Trophoblast cell (in vitro differentiated cells and primary cell): Measurements from ENCODE around the gene ADIPOR2.
A peak's percentile ranks its signal among the peaks of the same experiment; 100 is the strongest.

Source experiments
- DNase-seq, 2 donors: peaks; one replicate each; pipeline ENCODE4 v3.0.0-alpha.2; 2016
- H2AFZ ChIP-seq: 2 replicates; pipeline ENCODE4 v1.6.1; 2013; ENCODE audit warnings: low read length, moderate library complexity, mild to moderate bottlenecking; ENCODE audit not compliant: insufficient read depth, poor library complexity
- H2AK5ac ChIP-seq: 2 replicates; pipeline ENCODE4 v1.6.1; 2013; ENCODE audit warnings: mild to moderate bottlenecking, low read length
- H2BK120ac ChIP-seq: 2 replicates; pipeline ENCODE4 v1.6.1; 2013; ENCODE audit warnings: low read length, mild to moderate bottlenecking, moderate library complexity; ENCODE audit not compliant: insufficient read depth, poor library complexity
- H2BK12ac ChIP-seq: 2 replicates; pipeline ENCODE4 v1.6.1; 2013; ENCODE audit warnings: mild to moderate bottlenecking, low read length, moderate library complexity
- H2BK5ac ChIP-seq: 2 replicates; pipeline ENCODE4 v1.6.1; 2013; ENCODE audit warnings: low read length, low read depth, moderate library complexity, mild to moderate bottlenecking; ENCODE audit not compliant: poor library complexity
- H3K14ac ChIP-seq: 2 replicates; pipeline ENCODE4 v1.6.1; 2013; ENCODE audit warnings: mild to moderate bottlenecking, low read length
- H3K18ac ChIP-seq: 2 replicates; pipeline ENCODE4 v1.6.1; 2013; ENCODE audit warnings: mild to moderate bottlenecking, low read length
- H3K23ac ChIP-seq: 2 replicates; pipeline ENCODE4 v1.6.1; 2013; ENCODE audit warnings: low read length
- H3K27ac ChIP-seq: 2 replicates; pipeline ENCODE4 v1.5.1; 2013; ENCODE audit warnings: low read depth, mild to moderate bottlenecking, inconsistent platforms, low read length, moderate library complexity
- H3K27me3 ChIP-seq: 2 replicates; pipeline ENCODE4 v1.6.1; 2013; ENCODE audit warnings: inconsistent platforms, mild to moderate bottlenecking, low read length, moderate library complexity; ENCODE audit not compliant: insufficient read depth
- H3K36me3 ChIP-seq, 2 experiments: 1 replicate in 1 of 2; 2 replicates in 1 of 2; pipeline ENCODE4 v1.6.1; 2013; ENCODE audit warnings: low read length in 2 of 2, mild to moderate bottlenecking in 2 of 2, moderate library complexity in 1 of 2; ENCODE audit not compliant: insufficient read depth in 2 of 2, control insufficient read depth in 1 of 2
- H3K4ac ChIP-seq: 2 replicates; pipeline ENCODE4 v1.6.1; 2013; ENCODE audit warnings: low read depth, mild to moderate bottlenecking, low read length, moderate library complexity
- H3K4me1 ChIP-seq, 2 experiments: 1 replicate in 1 of 2; 2 replicates in 1 of 2; pipeline ENCODE4 v1.6.1; 2013; ENCODE audit warnings: low read length in 2 of 2, mild to moderate bottlenecking in 2 of 2, moderate library complexity in 1 of 2; ENCODE audit not compliant: insufficient read depth in 2 of 2, control insufficient read depth in 1 of 2
- H3K4me2 ChIP-seq: 2 replicates; pipeline ENCODE4 v1.6.1; 2013; ENCODE audit warnings: inconsistent platforms, mild to moderate bottlenecking, low read length, moderate library complexity
- H3K4me3 ChIP-seq: 2 replicates; pipeline ENCODE4 v1.5.1; 2013; ENCODE audit warnings: mild to moderate bottlenecking, low read depth, low read length, inconsistent platforms
- H3K79me1 ChIP-seq: one replicate; pipeline ENCODE4 v1.6.1; 2013; ENCODE audit warnings: low read length
- H3K79me2 ChIP-seq: 2 replicates; pipeline ENCODE4 v1.6.1; 2013; ENCODE audit warnings: low read length, mild to moderate bottlenecking; ENCODE audit not compliant: control insufficient read depth, insufficient read depth, poor library complexity
- H3K9ac ChIP-seq: 2 replicates; pipeline ENCODE4 v1.6.1; 2013; ENCODE audit warnings: mild to moderate bottlenecking, low read length
- H3K9me3 ChIP-seq: 2 replicates; pipeline ENCODE4 v1.6.1; 2013; ENCODE audit warnings: low read depth, mild to moderate bottlenecking, control low read depth, inconsistent platforms, low read length; ENCODE audit not compliant: insufficient read depth
- H4K12ac ChIP-seq: 2 replicates; pipeline ENCODE4 v1.6.1; 2013; ENCODE audit warnings: low read depth, mild to moderate bottlenecking, low read length, moderate library complexity
- H4K8ac ChIP-seq: 2 replicates; pipeline ENCODE4 v1.6.1; 2013; ENCODE audit warnings: low read depth, mild to moderate bottlenecking, low read length, moderate library complexity
- H4K91ac ChIP-seq: one replicate; pipeline ENCODE4 v1.6.1; 2013; ENCODE audit warnings: low read depth, mild to moderate bottlenecking, low read length, moderate library complexity
- WGBS: extraction: QIAGEN DNeasy Blood & Tissue Kit; methylation state at CpG from one replicate; pipeline ENCODE4 v1.1.7; 2013; ENCODE audit warnings: missing lambda C conversion rate; ENCODE audit not compliant: insufficient read length, insufficient coverage; ENCODE audit errors: extremely low coverage; 5-methylcytosine and 5-hydroxymethylcytosine counted together

The ADIPOR2 gene

DNA sequence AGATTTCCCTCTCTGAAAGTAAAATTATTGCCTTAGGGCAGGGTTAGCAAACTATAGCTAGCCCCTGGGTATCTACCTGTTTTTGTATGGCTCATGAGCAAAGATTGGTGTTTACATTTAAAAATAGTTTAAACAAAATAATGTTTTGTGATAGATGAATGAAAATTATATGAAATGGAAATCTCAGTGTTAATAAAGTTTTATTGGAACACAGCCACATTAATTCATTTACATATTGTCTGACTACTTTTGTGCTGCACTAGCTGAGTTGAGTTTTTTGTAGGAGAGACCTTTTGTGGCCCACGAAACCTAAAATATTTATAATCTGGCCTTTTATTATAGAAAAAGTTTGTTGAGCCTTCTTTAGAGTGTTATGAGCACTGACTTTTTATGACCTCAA, 48.5 kb downstream of the ADIPOR2 start:
- Histone ChIP-seq H3K4me2 (no peak overlapping the region), H3K36me3 (no peaks in the 10 kb centered on the region), H3K18ac (no peak overlapping the region), H3K4me1 (peaks cover 5 to 8% of the 10 kb centered on the region in 2 experiments), H3K9ac (no peak overlapping the region), H3K23ac (no peak overlapping the region), H2BK5ac (no peak overlapping the region), H2BK12ac (no peak overlapping the region), H4K12ac (no peak overlapping the region), H2BK120ac (no peak overlapping the region), H4K91ac (no peak overlapping the region), H3K4ac (no peak overlapping the region), H3K79me2 (peaks cover 2% of the 10 kb centered on the region), H3K14ac (no peak overlapping the region), H2AK5ac (no peak overlapping the region), H3K9me3 (no peaks in the 10 kb centered on the region), H3K27me3 (no peaks in the 10 kb centered on the region), H3K27ac (no peak overlapping the region), H4K8ac (no peak overlapping the region), H2AFZ (no peak overlapping the region), H3K79me1 (no peaks in the 10 kb centered on the region), H3K4me3 (no peak overlapping the region)
- DNase-seq, result peak in 1 of 2 donors; percentile 37
- no CpG with 5 or more reads among the region's 1 CpG for WGBS

DNA sequence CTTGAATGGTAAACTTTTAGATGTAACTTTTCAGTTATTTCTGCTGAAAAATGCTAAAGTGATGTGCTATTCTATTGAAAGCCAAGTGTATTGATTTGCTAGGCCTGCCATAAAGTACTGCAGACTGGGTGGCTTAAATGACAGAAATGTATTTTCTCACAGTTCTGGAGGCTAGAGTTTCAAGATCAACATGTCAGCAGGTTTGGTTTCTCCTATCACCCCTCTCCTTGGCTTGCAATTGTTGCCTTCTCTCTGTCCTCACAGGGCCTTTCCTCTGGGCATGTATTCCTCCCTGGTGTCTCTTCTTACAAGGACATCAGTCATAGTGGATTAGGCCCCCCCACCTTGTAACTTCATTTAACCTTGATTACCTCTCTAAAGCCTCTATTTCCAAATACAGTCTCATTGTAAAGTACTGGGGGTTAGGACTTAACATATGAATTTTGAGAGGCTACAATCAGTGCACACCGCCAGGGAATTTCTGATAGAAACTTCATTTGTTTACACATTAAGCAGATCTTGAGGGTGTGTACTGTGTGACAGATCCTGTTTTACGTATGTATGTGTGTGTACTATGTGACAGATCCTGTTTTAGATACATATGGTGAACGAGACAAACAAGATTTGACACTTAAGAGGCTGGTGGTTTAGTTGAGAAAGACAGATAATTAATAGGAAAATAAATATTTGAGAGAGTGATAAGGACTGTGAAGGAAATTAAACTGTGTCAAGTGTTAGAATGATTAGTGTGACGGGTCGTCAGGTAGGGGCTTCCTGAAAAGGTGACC, 49.5 kb downstream of the ADIPOR2 start:
- Histone ChIP-seq H3K9me3 (no peaks in the 10 kb centered on the region), H2BK5ac (no peak overlapping the region), H2AK5ac (no peak overlapping the region), H3K4me1 (peaks cover 5 to 8% of the 10 kb centered on the region in 2 experiments), H3K9ac (no peak overlapping the region), H4K12ac (no peak overlapping the region), H4K8ac (no peak overlapping the region), H3K27ac (no peak overlapping the region), H3K79me1 (no peaks in the 10 kb centered on the region), H3K14ac (no peak overlapping the region), H3K79me2 (peaks cover 2% of the 10 kb centered on the region), H3K18ac (no peak overlapping the region), H2BK12ac (no peak overlapping the region), H2AFZ (no peak overlapping the region), H2BK120ac (no peak overlapping the region), H3K4me2 (no peak overlapping the region), H3K23ac (peak overlapping the region; percentile 6), H3K36me3 (no peaks in the 10 kb centered on the region), H3K27me3 (no peaks in the 10 kb centered on the region), H3K4ac (no peak overlapping the region), H4K91ac (no peak overlapping the region), H3K4me3 (no peak overlapping the region)
- no CpG with 5 or more reads among the region's 5 CpGs for WGBS
- DNase-seq, result peak in 1 of 2 donors; percentile 51

DNA sequence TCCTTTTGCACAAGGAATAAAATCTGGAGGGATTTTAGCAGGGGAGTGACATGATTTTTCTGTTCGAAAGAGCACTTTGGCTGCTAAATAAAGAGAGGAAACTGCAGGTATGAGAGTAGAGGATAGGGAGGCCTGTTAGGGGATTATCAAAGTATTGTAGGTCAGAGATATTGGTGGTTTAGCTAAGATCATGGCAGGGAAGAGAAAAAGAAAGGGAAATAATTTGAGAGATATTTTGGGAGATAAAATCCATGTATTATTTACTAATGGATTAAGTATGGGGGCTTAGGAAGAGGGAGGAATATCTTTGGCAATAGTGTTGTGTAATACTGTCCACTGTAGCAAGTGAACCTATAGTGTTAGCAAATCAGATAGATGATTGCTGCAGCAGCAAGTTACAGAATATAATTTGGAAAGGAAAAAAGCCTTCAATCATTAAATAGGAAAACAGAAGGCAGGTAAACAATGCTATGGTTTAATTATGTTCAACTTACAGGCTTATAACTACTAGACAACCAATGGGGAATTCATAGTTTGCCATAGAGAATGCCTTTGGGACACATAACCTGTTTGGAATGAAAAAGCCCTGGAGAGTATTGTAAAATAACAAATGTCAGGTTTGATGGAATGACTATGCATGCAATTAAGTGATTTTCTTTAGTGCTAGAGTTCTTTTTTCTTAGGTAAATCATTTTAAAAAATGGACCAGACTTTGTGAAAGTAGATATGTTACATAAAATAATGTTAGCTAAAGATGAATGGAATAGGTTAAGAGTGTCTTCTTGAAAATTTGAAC, 50.5 kb downstream of the ADIPOR2 start:
- Histone ChIP-seq H2AK5ac (no peak overlapping the region), H4K8ac (no peak overlapping the region), H3K27me3 (no peaks in the 10 kb centered on the region), H3K4me3 (no peak overlapping the region), H3K79me2 (peaks cover 2% of the 10 kb centered on the region), H2AFZ (no peak overlapping the region), H3K4me1 (peaks cover 5 to 8% of the 10 kb centered on the region in 2 experiments), H4K91ac (no peak overlapping the region), H3K9me3 (no peaks in the 10 kb centered on the region), H3K23ac (no peak overlapping the region), H3K4ac (no peak overlapping the region), H3K9ac (no peak overlapping the region), H2BK120ac (no peak overlapping the region), H3K27ac (peak overlapping the region; percentile 39), H3K14ac (no peak overlapping the region), H2BK12ac (no peak overlapping the region), H4K12ac (no peak overlapping the region), H3K18ac (no peak overlapping the region), H2BK5ac (no peak overlapping the region), H3K4me2 (no peak overlapping the region), H3K79me1 (no peaks in the 10 kb centered on the region), H3K36me3 (no peaks in the 10 kb centered on the region)
- no CpG with 5 or more reads among the region's 1 CpG for WGBS
- DNase-seq, result peak; percentile 6 to 80

DNA sequence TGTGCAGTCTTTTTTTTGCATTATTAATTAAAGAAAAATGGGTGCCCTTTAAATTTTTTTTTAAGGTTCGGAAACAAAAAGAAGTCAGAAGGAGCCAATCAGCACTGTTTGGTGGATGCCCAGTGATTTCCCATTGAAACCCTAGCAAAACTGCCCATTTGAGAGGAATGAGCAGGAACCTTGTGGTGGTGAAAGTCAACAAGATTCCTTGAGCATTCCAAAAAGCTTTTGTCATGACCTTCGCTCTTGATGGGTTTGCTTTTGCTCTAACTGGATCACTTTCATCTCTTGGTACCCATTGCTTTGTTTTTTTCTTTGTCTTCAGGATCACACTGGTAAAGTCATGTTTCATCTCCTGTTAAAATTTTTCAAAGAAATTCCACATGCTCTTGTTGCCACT, 54.1 kb downstream of the ADIPOR2 start:
- Histone ChIP-seq H3K79me1 (no peaks in the 10 kb centered on the region), H4K8ac (no peak overlapping the region), H3K18ac (no peak overlapping the region), H2BK12ac (no peak overlapping the region), H3K4ac (no peak overlapping the region), H2BK120ac (no peak overlapping the region), H3K4me2 (no peak overlapping the region), H3K9ac (no peak overlapping the region), H3K27ac (no peak overlapping the region), H3K79me2 (peaks cover 2% of the 10 kb centered on the region), H3K4me1 (peaks cover 5 to 8% of the 10 kb centered on the region in 2 experiments), H3K36me3 (no peaks in the 10 kb centered on the region), H3K27me3 (no peaks in the 10 kb centered on the region), H4K91ac (no peak overlapping the region), H3K14ac (no peak overlapping the region), H2AFZ (no peak overlapping the region), H3K4me3 (no peak overlapping the region), H2AK5ac (no peak overlapping the region), H2BK5ac (no peak overlapping the region), H3K23ac (no peak overlapping the region), H4K12ac (no peak overlapping the region), H3K9me3 (no peaks in the 10 kb centered on the region)
- WGBS, result no CpG with 5 or more reads among the region's 2 CpGs
- peak in 1 of 2 donors; percentile 29 for DNase-seq
